ENCODE results near the gene PNMA8B. TPM values are rescaled to one million over a fixed set of nuclear protein-coding genes. Genes with fewer than 3 reads are reported as not detected.

Gene PNMA8B
- total RNA-seq, 1 experiment from 2014 or later, result 1.5 TPM

GRCh38 chr19:46544651-46545050, 49.0 kb upstream of the PNMA8B start:
- Histone ChIP-seq H4K91ac (ENCODE audit: insufficient read length, low read depth, low read length) (no peak overlapping the region), H2AK5ac (ENCODE audit: insufficient read length, low read length) (no peak overlapping the region), H3K9ac (ENCODE audit: extremely low read depth, insufficient read length, low read length) (no peak overlapping the region), H3K27me3 (ENCODE audit: insufficient read depth, low read length) (no peaks in the 10 kb centered on the region), H3K9me3 (ENCODE audit: control insufficient read depth, low read depth, low read length) (no peaks in the 10 kb centered on the region), H3K23me2 (ENCODE audit: insufficient read length, low read depth, low read length, poor library complexity, severe bottlenecking) (no peaks in the 10 kb centered on the region), H2AFZ (ENCODE audit: low read length) (no peak overlapping the region), H3K79me2 (ENCODE audit: insufficient read depth, low read length) (no peaks in the 10 kb centered on the region), H2BK120ac (ENCODE audit: low read depth, low read length, poor library complexity, severe bottlenecking) (no peak overlapping the region), H3K4me2 (ENCODE audit: insufficient read depth, insufficient read length, low read length) (no peak overlapping the region), H3K14ac (ENCODE audit: insufficient read depth, low read length) (no peak overlapping the region), H3K4ac (ENCODE audit: low read depth, low read length) (no peak overlapping the region), H3K18ac (ENCODE audit: insufficient read length, low read depth, low read length) (no peak overlapping the region), H2BK5ac (ENCODE audit: insufficient read length, low read length) (no peak overlapping the region), H3T11ph (ENCODE audit: low read length) (no peak overlapping the region), H2BK15ac (ENCODE audit: low read depth, low read length) (no peak overlapping the region), H3K79me1 (ENCODE audit: insufficient read depth, low read depth, low read length, poor library complexity, severe bottlenecking) (no peaks in the 10 kb centered on the region), H3K4me1 (ENCODE audit: insufficient read depth, low read length) (no peaks in the 10 kb centered on the region), H2BK12ac (ENCODE audit: insufficient read length, low read depth, low read length) (no peak overlapping the region), H4K20me1 (ENCODE audit: control insufficient read depth, insufficient read depth, insufficient read length) (no peaks in the 10 kb centered on the region), H2BK20ac (ENCODE audit: low read depth, low read length, poor library complexity, severe bottlenecking) (no peak overlapping the region), H3K23ac (ENCODE audit: insufficient read length, low read depth, low read length) (no peak overlapping the region), H3K27ac (ENCODE audit: insufficient read length, low read depth, low read length) (no peak overlapping the region), H3K56ac (ENCODE audit: insufficient read length, low read depth, low read length) (no peak overlapping the region), H4K5ac (ENCODE audit: insufficient read length, low read depth, low read length) (no peak overlapping the region), H4K8ac (replicated peaks; ENCODE audit: insufficient read length, low read depth, low read length) (no peak overlapping the region)
- TF ChIP-seq CTCF (conservative IDR thresholded peaks at IDR 0.05), result no peak
- Mint-ChIP-seq H3K27ac (no peak overlapping the region), H3K9me3 (peaks cover 2 to 6% of the 10 kb centered on the region in 2 experiments; a peak in 3 of 5 replicates), H3K4me1 (peaks cover 6 to 13% of the 10 kb centered on the region in 2 experiments), H3K36me3 (ENCODE audit: insufficient read depth in 1 of 3, low read depth in 3 of 3) (no peaks in the 10 kb centered on the region), H3K4me3 (no peak overlapping the region), H3K27me3 (ENCODE audit: low read depth) (peaks cover 13% of the 10 kb centered on the region)
- DNase-seq, result no peak
- WGBS (ENCODE audit: extremely low coverage, insufficient read length, low lambda C conversion rate), result no CpG with 5 or more reads among the region's 5 CpGs
